K562 (cell line): ENCODE results near the gene LRRC10B. TPM values are rescaled to one million over a fixed set of nuclear protein-coding genes. Genes with fewer than 3 reads are reported as not detected.

Source experiments
- ATAC-seq: fragments of 200-7000 bp; cut with Tn5 transposase; 3 replicates; pipeline ENCODE4 v1.9.1; 2020; ENCODE audit warnings: moderate library complexity
- BruUV-seq: library from RNA; stranded (reverse); fragments of 400-500 nt; replicated peaks from 2 replicates; lab custom pipeline; 2021; lab: Mats Ljungman, UMichigan
- CTCF ChIA-PET: fragments of 300-600 bp; formaldehyde crosslinking; extraction: SDS; loops from one replicate; lab custom pipeline; 2021; ENCODE audit warnings: low intra/inter-chr PET ratio; lab: Yijun Ruan, JAX
- POLR2A ChIA-PET: fragments of 300-600, 350-650 bp; sonication (Branson Sonifier 250); formaldehyde crosslinking; extraction: SDS; loops from one replicate; lab custom pipeline; 2021; ENCODE audit warnings: antibody characterized with exemption, inconsistent platforms; lab: Yijun Ruan, JAX
- DNase-seq, 4 experiments: peaks; one replicate each; pipeline versions ENCODE4 v3.0.0 to v3.0.0-alpha.2; 2011 to 2018; ENCODE audit warnings: low spot score in 3 of 4, mixed read lengths in 3 of 4; ENCODE audit errors: extremely low read depth in 1 of 4
- FAIRE-seq: peaks from 2 replicates; lab custom pipeline; 2011; peaks lifted over from hg19 to GRCh38; lab: Jason Lieb, UNC
- H2AFZ ChIP-seq: 2 replicates; pipeline ENCODE4 v1.6.0; 2011; ENCODE audit warnings: low read depth, low read length, control low read depth, inconsistent platforms
- H3K27ac ChIP-seq: fragments of 200-600 bp; 3 replicates; pipeline ENCODE4 v1.8.0; 2011; ENCODE audit warnings: low read depth, mild to moderate bottlenecking, control low read depth, inconsistent platforms, low read length, moderate library complexity, mixed read lengths; ENCODE audit errors: extremely low read depth
- H3K27me3 ChIP-seq, 2 experiments: fragments of 300-600 bp in 1 of 2; 2 replicates in 1 of 2; 3 replicates in 1 of 2; pipeline versions ENCODE4 v1.6.0 to v1.8.0; 2011; ENCODE audit warnings: inconsistent platforms in 2 of 2, low read length in 2 of 2, mild to moderate bottlenecking in 1 of 2, mixed read lengths in 1 of 2, moderate library complexity in 1 of 2; ENCODE audit not compliant: control insufficient read depth in 2 of 2, insufficient read depth in 2 of 2
- H3K36me3 ChIP-seq: fragments of 300-600 bp; 3 replicates; pipeline ENCODE4 v1.8.0; 2011; ENCODE audit warnings: mild to moderate bottlenecking, low read length, inconsistent platforms; ENCODE audit not compliant: control insufficient read depth, insufficient read depth
- H3K4me1 ChIP-seq, 2 experiments: fragments of 200-600 bp in 1 of 2; replicated peaks in 1 of 2; 2 replicates in 1 of 2; 3 replicates in 1 of 2; pipeline versions ENCODE4 v1.5.1 to v1.8.0; 2011; ENCODE audit warnings: inconsistent platforms in 2 of 2, low read length in 2 of 2, mild to moderate bottlenecking in 1 of 2, mixed read lengths in 1 of 2, moderate library complexity in 1 of 2; ENCODE audit not compliant: control insufficient read depth in 2 of 2, insufficient read depth in 2 of 2
- H3K4me2 ChIP-seq: 2 replicates; pipeline ENCODE4 v1.6.1; 2011; ENCODE audit warnings: low read length, control low read depth, inconsistent platforms, mixed read lengths; ENCODE audit not compliant: insufficient read depth
- H3K4me3 ChIP-seq: fragments of 200-600 bp; sonication (generic), shearing (Covaris generic); 2 replicates; pipeline ENCODE4 v1.5.1; 2016; ENCODE audit warnings: control low read depth, inconsistent platforms
- H3K79me2 ChIP-seq: fragments of 200-600 bp; 3 replicates; pipeline ENCODE4 v1.8.0; 2011; ENCODE audit warnings: low read length, inconsistent platforms; ENCODE audit not compliant: control insufficient read depth, insufficient read depth
- H3K9ac ChIP-seq, 2 experiments: 2 replicates each; pipeline versions ENCODE4 v1.6.0 to v1.6.1; 2011; ENCODE audit warnings: low read depth in 2 of 2, low read length in 2 of 2, control low read depth in 1 of 2, inconsistent platforms in 1 of 2, mild to moderate bottlenecking in 1 of 2, mixed read lengths in 1 of 2; ENCODE audit not compliant: insufficient read depth in 1 of 2
- H3K9me1 ChIP-seq: one replicate; pipeline ENCODE4 v1.6.0; 2011; ENCODE audit warnings: inconsistent platforms, mild to moderate bottlenecking, low read length, moderate library complexity; ENCODE audit not compliant: control insufficient read depth, insufficient read depth
- H3K9me3 ChIP-seq: replicated peaks from 2 replicates; pipeline ENCODE4 v1.5.1; 2011; ENCODE audit warnings: low read depth, low read length, inconsistent platforms; ENCODE audit not compliant: control insufficient read depth, insufficient read depth
- H4K20me1 ChIP-seq: replicated peaks from 2 replicates; pipeline ENCODE4 v1.6.1; 2011; ENCODE audit warnings: low read length, inconsistent platforms, mixed read lengths; ENCODE audit not compliant: control insufficient read depth, insufficient read depth
- COPS2 ChIP-seq: fragments of 450-650 bp; conservative IDR thresholded peaks from 2 replicates; pipeline ENCODE4 v1.6.1; 2016; ENCODE audit warnings: mild to moderate bottlenecking, moderate library complexity
- FOSL1 ChIP-seq: fragments of 200-800 bp; sonication (Bioruptor generic); conservative IDR thresholded peaks from 2 replicates; pipeline ENCODE4 v1.6.1; 2016; ENCODE audit warnings: missing genetic modification characterization, missing compliant biosample characterization
- FOXA1 ChIP-seq: fragments of 450-650 bp; IDR thresholded peaks from 2 replicates; pipeline ENCODE4 v1.6.1; 2016; ENCODE audit warnings: mild to moderate bottlenecking, borderline replicate concordance
- GTF2A2 ChIP-seq: IDR thresholded peaks from 2 replicates; pipeline ENCODE4 v1.6.1; 2016; ENCODE audit warnings: mild to moderate bottlenecking, missing genetic modification characterization, missing compliant biosample characterization
- HNRNPK ChIP-seq: fragments of 200-400 bp; formaldehyde crosslinking; IDR thresholded peaks from one replicate; pipeline ENCODE4 v1.6.1; 2018; ENCODE audit warnings: mild to moderate bottlenecking, low read depth, low read length; ENCODE audit not compliant: poor library complexity, severe bottlenecking
- MBD2 ChIP-seq: sonication (generic); IDR thresholded peaks from 2 replicates; pipeline ENCODE4 v1.6.1; 2016; ENCODE audit warnings: low read depth, borderline replicate concordance
- POLR2H ChIP-seq: IDR thresholded peaks from 2 replicates; pipeline ENCODE4 v1.6.1; 2016; ENCODE audit warnings: missing genetic modification characterization, low read depth, mild to moderate bottlenecking, control low read depth, missing compliant biosample characterization, moderate library complexity
- RNF2 ChIP-seq: sonication (generic); IDR thresholded peaks from 2 replicates; pipeline ENCODE4 v1.6.1; 2016
- SMC3 ChIP-seq: conservative IDR thresholded peaks from 2 replicates; pipeline ENCODE4 v1.6.1; 2011; ENCODE audit warnings: low read depth, low read length, improper control_type of control experiment; ENCODE audit not compliant: insufficient read depth
- ZNF232 ChIP-seq: sonication (generic); formaldehyde crosslinking; IDR thresholded peaks from 2 replicates; pipeline ENCODE4 v1.8.0; 2022; ENCODE audit warnings: mild to moderate bottlenecking, missing genetic modification reagents
- WGBS: fragments of 100-300 bp; shearing (Covaris generic); methylation state at CpG from one replicate; pipeline ENCODE4 v1.1.6; 2016; ENCODE audit warnings: low coverage, mixed read lengths; ENCODE audit not compliant: insufficient coverage; ENCODE audit errors: missing lambda C conversion rate; 5-methylcytosine and 5-hydroxymethylcytosine counted together
- in situ Hi-C: fragments of 300-500 bp; cut with MboI; formaldehyde crosslinking; loops from 4 replicates; pipeline ENCODE4 v1.15.0; 2018; ENCODE audit warnings: inconsistent platforms, mixed read lengths
- intact Hi-C: fragments of 100-400 bp; cut with micrococcal nuclease; formaldehyde crosslinking; loops from 2 replicates; pipeline ENCODE4 v1.14.2; 2022
- polyA plus RNA-seq, 8 experiments: library from polyadenylated mRNA; depleted of rRNA in 4 of 8; stranded (reverse) in 5 of 8; unstranded in 3 of 8; fragments of >200 nt; fragmentation: Nextera tagmentation in 2 of 8; fragmentation: Illumina TruSeq in 1 of 8; extraction: Ambion mirVana in 2 of 8; extraction: Trizol in 1 of 8; gene quantifications; 2 replicates each; pipeline versions ENCODE4 v1.2.1 to v1.2.3, GENCODE V29; 2011 to 2014; ENCODE audit warnings: inconsistent platforms in 1 of 8, missing spikeins in 1 of 8
- total RNA-seq, 7 experiments: library from RNA; depleted of rRNA in 6 of 7; stranded (reverse); fragments of >200 nt in 6 of 7; fragmentation: Illumina TruSeq in 2 of 7; extraction: Trizol in 2 of 7; gene quantifications; 2 replicates each; pipeline versions ENCODE4 v1.2.1 to v1.2.3, GENCODE V29; 2011 to 2021; ENCODE audit warnings: low replicate concordance in 1 of 7
- TF ChIP-seq, protein P1 (sequence below): fragments of 450-650 bp; IDR thresholded peaks from 2 replicates; pipeline ENCODE4 v1.6.1; 2018; ENCODE audit not compliant: partially characterized antibody
- TF ChIP-seq, protein P2 (sequence below): fragments of 450-650 bp; formaldehyde crosslinking; IDR thresholded peaks from 2 replicates; pipeline ENCODE4 v1.4.0; 2020; ENCODE audit warnings: mild to moderate bottlenecking, moderate library complexity
- TF ChIP-seq, protein P3 (sequence below), 2 experiments: fragments of 450-650 bp in 1 of 2; sonication (generic) in 1 of 2; formaldehyde crosslinking in 1 of 2; IDR thresholded peaks in 1 of 2; conservative IDR thresholded peaks in 1 of 2; 2 replicates each; pipeline versions ENCODE4 v1.6.1 to v1.8.1; 2016 to 2023; ENCODE audit warnings: mild to moderate bottlenecking in 2 of 2, moderate library complexity in 2 of 2, inconsistent platforms in 1 of 2, missing genetic modification reagents in 1 of 2
- TF ChIP-seq, protein P4 (sequence below): sonication (generic); formaldehyde crosslinking; IDR thresholded peaks from 2 replicates; pipeline ENCODE4 v1.8.1; 2023; ENCODE audit warnings: mild to moderate bottlenecking, missing genetic modification reagents

Gene LRRC10B
- total and polyA plus RNA-seq, 9 of the 15 experiments (the other 6 are each of a cell fraction or from before 2014, with no cell fraction given), result 0.11 TPM; not detected in 8

DNA sequence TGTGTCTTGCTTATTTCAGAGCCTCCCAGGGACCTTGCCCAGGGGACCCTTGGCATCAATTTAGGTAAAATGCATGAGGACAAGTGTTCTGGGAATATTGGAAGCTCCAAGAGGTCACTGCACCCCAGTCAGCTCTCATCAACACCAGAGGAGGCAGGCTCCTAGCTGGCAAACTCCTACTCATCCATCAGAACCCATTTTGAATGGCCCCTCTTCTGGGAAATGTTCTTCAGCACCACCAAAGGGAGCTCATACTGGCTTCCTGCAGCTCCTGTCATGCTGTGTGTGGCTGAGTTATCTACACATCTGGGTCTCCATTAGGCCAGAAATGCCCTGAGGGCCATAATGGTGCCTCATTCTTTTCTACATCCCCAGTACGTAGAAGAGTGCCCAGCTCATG lies 17.7 kb downstream of the LRRC10B start:
- no peak overlapping the region for H3K4me2 ChIP-seq
- intact Hi-C loops (no loop called here), in situ Hi-C loops (no loop called here)
- ChIA-PET CTCF (no interaction called here), POLR2A (interaction anchor here (0.6 to 1.3 kb wide), 6 partner anchors 10 to 1280 kb away, joined by 4 to 8 read pairs (median 4); no protein-coding TSS in a partner anchor)
- H3K79me2 ChIP-seq, result no peaks in the 10 kb centered on the region
- H3K9me1 ChIP-seq, result no peaks in the 10 kb centered on the region
- no peaks in the 10 kb centered on the region for H3K4me1 ChIP-seq
- no peak overlapping the region for H3K27ac ChIP-seq
- no peak for DNase-seq
- H3K4me3 ChIP-seq, result no peak overlapping the region
- no peak overlapping the region for H3K9ac ChIP-seq
- 0% methylated on average over 1 of the region's 1 CpG for WGBS
- peaks cover 77 to 98% of the 10 kb centered on the region in 2 experiments; a peak in 4 of 5 replicates for H3K27me3 ChIP-seq
- no peak overlapping the region for H2AFZ ChIP-seq
- H3K36me3 ChIP-seq, result no peaks in the 10 kb centered on the region
- no peaks in the 10 kb centered on the region for H3K9me3 ChIP-seq
- BruUV-seq, result no TSS peak
- ATAC-seq, result no peak
- peaks cover 12% of the 10 kb centered on the region for H4K20me1 ChIP-seq
- no peak for FAIRE-seq
- no peak for TF ChIP-seq GTF2A2 (tag)
- TF ChIP-seq, protein P1, sequence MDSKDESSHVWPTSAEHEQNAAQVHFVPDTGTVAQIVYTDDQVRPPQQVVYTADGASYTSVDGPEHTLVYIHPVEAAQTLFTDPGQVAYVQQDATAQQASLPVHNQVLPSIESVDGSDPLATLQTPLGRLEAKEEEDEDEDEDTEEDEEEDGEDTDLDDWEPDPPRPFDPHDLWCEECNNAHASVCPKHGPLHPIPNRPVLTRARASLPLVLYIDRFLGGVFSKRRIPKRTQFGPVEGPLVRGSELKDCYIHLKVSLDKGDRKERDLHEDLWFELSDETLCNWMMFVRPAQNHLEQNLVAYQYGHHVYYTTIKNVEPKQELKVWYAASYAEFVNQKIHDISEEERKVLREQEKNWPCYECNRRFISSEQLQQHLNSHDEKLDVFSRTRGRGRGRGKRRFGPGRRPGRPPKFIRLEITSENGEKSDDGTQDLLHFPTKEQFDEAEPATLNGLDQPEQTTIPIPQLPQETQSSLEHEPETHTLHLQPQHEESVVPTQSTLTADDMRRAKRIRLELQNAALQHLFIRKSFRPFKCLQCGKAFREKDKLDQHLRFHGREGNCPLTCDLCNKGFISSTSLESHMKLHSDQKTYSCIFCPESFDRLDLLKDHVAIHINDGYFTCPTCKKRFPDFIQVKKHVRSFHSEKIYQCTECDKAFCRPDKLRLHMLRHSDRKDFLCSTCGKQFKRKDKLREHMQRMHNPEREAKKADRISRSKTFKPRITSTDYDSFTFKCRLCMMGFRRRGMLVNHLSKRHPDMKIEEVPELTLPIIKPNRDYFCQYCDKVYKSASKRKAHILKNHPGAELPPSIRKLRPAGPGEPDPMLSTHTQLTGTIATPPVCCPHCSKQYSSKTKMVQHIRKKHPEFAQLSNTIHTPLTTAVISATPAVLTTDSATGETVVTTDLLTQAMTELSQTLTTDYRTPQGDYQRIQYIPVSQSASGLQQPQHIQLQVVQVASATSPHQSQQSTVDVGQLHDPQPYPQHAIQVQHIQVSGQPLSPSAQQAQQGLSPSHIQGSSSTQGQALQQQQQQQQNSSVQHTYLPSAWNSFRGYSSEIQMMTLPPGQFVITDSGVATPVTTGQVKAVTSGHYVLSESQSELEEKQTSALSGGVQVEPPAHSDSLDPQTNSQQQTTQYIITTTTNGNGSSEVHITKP, result no peak
- TF ChIP-seq, protein P2, sequence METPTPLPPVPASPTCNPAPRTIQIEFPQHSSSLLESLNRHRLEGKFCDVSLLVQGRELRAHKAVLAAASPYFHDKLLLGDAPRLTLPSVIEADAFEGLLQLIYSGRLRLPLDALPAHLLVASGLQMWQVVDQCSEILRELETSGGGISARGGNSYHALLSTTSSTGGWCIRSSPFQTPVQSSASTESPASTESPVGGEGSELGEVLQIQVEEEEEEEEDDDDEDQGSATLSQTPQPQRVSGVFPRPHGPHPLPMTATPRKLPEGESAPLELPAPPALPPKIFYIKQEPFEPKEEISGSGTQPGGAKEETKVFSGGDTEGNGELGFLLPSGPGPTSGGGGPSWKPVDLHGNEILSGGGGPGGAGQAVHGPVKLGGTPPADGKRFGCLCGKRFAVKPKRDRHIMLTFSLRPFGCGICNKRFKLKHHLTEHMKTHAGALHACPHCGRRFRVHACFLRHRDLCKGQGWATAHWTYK (CRISPR knock-in tag), result no peak
- no peak for TF ChIP-seq ZNF232 (CRISPR knock-in tag)
- no peak for TF ChIP-seq POLR2H (tag)
- no peak for TF ChIP-seq RNF2
- TF ChIP-seq HNRNPK, result no peak
- TF ChIP-seq MBD2, result no peak
- TF ChIP-seq FOSL1 (tag), result no peak
- TF ChIP-seq, protein P3, sequence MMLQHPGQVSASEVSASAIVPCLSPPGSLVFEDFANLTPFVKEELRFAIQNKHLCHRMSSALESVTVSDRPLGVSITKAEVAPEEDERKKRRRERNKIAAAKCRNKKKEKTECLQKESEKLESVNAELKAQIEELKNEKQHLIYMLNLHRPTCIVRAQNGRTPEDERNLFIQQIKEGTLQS (IDR thresholded peaks at IDR 0.05), result no peak
- TF ChIP-seq, protein P3 (CRISPR knock-in tag; conservative IDR thresholded peaks at IDR 0.05), result no peak
- TF ChIP-seq FOXA1, result no peak
- TF ChIP-seq, protein P4, sequence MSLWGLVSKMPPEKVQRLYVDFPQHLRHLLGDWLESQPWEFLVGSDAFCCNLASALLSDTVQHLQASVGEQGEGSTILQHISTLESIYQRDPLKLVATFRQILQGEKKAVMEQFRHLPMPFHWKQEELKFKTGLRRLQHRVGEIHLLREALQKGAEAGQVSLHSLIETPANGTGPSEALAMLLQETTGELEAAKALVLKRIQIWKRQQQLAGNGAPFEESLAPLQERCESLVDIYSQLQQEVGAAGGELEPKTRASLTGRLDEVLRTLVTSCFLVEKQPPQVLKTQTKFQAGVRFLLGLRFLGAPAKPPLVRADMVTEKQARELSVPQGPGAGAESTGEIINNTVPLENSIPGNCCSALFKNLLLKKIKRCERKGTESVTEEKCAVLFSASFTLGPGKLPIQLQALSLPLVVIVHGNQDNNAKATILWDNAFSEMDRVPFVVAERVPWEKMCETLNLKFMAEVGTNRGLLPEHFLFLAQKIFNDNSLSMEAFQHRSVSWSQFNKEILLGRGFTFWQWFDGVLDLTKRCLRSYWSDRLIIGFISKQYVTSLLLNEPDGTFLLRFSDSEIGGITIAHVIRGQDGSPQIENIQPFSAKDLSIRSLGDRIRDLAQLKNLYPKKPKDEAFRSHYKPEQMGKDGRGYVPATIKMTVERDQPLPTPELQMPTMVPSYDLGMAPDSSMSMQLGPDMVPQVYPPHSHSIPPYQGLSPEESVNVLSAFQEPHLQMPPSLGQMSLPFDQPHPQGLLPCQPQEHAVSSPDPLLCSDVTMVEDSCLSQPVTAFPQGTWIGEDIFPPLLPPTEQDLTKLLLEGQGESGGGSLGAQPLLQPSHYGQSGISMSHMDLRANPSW (CRISPR knock-in tag), result no peak
- TF ChIP-seq COPS2, result no peak
- no peak for TF ChIP-seq SMC3
